Measurements from ENCODE around the gene KMT2A. TPM values are rescaled to one million over a fixed set of nuclear protein-coding genes. Genes with fewer than 3 reads are reported as not detected.

Gene KMT2A
- total and polyA plus RNA-seq, 2 experiments from 2014 or later, result 34.3 to 72.2 TPM

- peaks cover 4% of the 10 kb centered on the region for H3K27me3 Mint-ChIP-seq (ENCODE audit: insufficient read depth, low read depth, poor library complexity)
- Histone ChIP-seq H3K27ac (ENCODE audit: low read depth) (no peak overlapping the region), H2AFZ (no peak overlapping the region), H3F3A (replicated peaks; ENCODE audit: low read depth) (peaks cover 3% of the 10 kb centered on the region; the same call in 1 of the 2 replicates), H3K36me3 (ENCODE audit: insufficient read depth) (no peaks in the 10 kb centered on the region), H3K79me2 (replicated peaks; ENCODE audit: insufficient read depth) (no peaks in the 10 kb centered on the region), H3K4me2 (no peak overlapping the region), H3K9me2 (ENCODE audit: insufficient read depth) (no peaks in the 10 kb centered on the region), H3K4me1 (ENCODE audit: insufficient read depth) (no peaks in the 10 kb centered on the region; the same call in 1 of the 2 replicates), H4K20me1 (replicated peaks; ENCODE audit: insufficient read depth) (no peaks in the 10 kb centered on the region), H3K27me3 (ENCODE audit: insufficient read depth) (no peaks in the 10 kb centered on the region), H3K4me3 (no peak overlapping the region)
- no peak overlapping the region for H3K27ac Mint-ChIP-seq
- H3K9me3 Mint-ChIP-seq, result no peaks in the 10 kb centered on the region
- no peak for ATAC-seq
- H3K4me3 Mint-ChIP-seq, result no peak overlapping the region
- H3K4me1 Mint-ChIP-seq, result peaks cover 6% of the 10 kb centered on the region; the same call in 2 of the 3 replicates
- no peak for DNase-seq (ENCODE audit: low spot score)
- peaks cover 7% of the 10 kb centered on the region for H3K36me3 Mint-ChIP-seq (ENCODE audit: low read depth)
- TF ChIP-seq EZH2 (IDR thresholded peaks at IDR 0.05; ENCODE audit: low read depth, unreplicated experiment) (no peak), CREB1 (CRISPR knock-in tag; IDR thresholded peaks at IDR 0.05; ENCODE audit: low read depth) (no peak), ZNF114 (CRISPR knock-in tag; IDR thresholded peaks at IDR 0.05) (no peak), ZNF331 (CRISPR knock-in tag; IDR thresholded peaks at IDR 0.05; ENCODE audit: low read depth) (no peak), POLR2AphosphoS5 (IDR thresholded peaks at IDR 0.05; ENCODE audit: low read depth) (no peak), EZH2phosphoT487 (IDR thresholded peaks at IDR 0.05; ENCODE audit: unreplicated experiment) (no peak), JUNB (IDR thresholded peaks at IDR 0.05; ENCODE audit: unreplicated experiment) (no peak), NANOG (IDR thresholded peaks at IDR 0.05; ENCODE audit: borderline replicate concordance) (no peak), STAT1 (IDR thresholded peaks at IDR 0.05; ENCODE audit: unreplicated experiment) (no peak)
- TF ChIP-seq, protein P1, sequence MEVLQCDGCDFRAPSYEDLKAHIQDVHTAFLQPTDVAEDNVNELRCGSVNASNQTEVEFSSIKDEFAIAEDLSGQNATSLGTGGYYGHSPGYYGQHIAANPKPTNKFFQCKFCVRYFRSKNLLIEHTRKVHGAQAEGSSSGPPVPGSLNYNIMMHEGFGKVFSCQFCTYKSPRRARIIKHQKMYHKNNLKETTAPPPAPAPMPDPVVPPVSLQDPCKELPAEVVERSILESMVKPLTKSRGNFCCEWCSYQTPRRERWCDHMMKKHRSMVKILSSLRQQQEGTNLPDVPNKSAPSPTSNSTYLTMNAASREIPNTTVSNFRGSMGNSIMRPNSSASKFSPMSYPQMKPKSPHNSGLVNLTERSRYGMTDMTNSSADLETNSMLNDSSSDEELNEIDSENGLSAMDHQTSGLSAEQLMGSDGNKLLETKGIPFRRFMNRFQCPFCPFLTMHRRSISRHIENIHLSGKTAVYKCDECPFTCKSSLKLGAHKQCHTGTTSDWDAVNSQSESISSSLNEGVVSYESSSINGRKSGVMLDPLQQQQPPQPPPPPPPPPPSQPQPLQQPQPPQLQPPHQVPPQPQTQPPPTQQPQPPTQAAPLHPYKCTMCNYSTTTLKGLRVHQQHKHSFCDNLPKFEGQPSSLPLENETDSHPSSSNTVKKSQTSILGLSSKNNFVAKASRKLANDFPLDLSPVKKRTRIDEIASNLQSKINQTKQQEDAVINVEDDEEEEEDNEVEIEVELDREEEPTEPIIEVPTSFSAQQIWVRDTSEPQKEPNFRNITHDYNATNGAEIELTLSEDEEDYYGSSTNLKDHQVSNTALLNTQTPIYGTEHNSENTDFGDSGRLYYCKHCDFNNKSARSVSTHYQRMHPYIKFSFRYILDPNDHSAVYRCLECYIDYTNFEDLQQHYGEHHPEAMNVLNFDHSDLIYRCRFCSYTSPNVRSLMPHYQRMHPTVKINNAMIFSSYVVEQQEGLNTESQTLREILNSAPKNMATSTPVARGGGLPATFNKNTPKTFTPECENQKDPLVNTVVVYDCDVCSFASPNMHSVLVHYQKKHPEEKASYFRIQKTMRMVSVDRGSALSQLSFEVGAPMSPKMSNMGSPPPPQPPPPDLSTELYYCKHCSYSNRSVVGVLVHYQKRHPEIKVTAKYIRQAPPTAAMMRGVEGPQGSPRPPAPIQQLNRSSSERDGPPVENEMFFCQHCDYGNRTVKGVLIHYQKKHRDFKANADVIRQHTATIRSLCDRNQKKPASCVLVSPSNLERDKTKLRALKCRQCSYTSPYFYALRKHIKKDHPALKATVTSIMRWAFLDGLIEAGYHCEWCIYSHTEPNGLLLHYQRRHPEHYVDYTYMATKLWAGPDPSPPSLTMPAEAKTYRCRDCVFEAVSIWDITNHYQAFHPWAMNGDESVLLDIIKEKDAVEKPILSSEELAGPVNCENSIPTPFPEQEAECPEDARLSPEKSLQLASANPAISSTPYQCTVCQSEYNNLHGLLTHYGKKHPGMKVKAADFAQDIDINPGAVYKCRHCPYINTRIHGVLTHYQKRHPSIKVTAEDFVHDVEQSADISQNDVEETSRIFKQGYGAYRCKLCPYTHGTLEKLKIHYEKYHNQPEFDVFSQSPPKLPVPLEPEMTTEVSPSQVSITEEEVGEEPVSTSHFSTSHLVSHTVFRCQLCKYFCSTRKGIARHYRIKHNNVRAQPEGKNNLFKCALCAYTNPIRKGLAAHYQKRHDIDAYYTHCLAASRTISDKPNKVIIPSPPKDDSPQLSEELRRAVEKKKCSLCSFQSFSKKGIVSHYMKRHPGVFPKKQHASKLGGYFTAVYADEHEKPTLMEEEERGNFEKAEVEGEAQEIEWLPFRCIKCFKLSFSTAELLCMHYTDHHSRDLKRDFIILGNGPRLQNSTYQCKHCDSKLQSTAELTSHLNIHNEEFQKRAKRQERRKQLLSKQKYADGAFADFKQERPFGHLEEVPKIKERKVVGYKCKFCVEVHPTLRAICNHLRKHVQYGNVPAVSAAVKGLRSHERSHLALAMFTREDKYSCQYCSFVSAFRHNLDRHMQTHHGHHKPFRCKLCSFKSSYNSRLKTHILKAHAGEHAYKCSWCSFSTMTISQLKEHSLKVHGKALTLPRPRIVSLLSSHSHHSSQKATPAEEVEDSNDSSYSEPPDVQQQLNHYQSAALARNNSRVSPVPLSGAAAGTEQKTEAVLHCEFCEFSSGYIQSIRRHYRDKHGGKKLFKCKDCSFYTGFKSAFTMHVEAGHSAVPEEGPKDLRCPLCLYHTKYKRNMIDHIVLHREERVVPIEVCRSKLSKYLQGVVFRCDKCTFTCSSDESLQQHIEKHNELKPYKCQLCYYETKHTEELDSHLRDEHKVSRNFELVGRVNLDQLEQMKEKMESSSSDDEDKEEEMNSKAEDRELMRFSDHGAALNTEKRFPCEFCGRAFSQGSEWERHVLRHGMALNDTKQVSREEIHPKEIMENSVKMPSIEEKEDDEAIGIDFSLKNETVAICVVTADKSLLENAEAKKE (CRISPR knock-in tag; IDR thresholded peaks at IDR 0.05), result no peak
- TF ChIP-seq, protein P2, sequence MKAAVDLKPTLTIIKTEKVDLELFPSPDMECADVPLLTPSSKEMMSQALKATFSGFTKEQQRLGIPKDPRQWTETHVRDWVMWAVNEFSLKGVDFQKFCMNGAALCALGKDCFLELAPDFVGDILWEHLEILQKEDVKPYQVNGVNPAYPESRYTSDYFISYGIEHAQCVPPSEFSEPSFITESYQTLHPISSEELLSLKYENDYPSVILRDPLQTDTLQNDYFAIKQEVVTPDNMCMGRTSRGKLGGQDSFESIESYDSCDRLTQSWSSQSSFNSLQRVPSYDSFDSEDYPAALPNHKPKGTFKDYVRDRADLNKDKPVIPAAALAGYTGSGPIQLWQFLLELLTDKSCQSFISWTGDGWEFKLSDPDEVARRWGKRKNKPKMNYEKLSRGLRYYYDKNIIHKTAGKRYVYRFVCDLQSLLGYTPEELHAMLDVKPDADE (IDR thresholded peaks at IDR 0.05), result no peak
- TF ChIP-seq, protein P3, sequence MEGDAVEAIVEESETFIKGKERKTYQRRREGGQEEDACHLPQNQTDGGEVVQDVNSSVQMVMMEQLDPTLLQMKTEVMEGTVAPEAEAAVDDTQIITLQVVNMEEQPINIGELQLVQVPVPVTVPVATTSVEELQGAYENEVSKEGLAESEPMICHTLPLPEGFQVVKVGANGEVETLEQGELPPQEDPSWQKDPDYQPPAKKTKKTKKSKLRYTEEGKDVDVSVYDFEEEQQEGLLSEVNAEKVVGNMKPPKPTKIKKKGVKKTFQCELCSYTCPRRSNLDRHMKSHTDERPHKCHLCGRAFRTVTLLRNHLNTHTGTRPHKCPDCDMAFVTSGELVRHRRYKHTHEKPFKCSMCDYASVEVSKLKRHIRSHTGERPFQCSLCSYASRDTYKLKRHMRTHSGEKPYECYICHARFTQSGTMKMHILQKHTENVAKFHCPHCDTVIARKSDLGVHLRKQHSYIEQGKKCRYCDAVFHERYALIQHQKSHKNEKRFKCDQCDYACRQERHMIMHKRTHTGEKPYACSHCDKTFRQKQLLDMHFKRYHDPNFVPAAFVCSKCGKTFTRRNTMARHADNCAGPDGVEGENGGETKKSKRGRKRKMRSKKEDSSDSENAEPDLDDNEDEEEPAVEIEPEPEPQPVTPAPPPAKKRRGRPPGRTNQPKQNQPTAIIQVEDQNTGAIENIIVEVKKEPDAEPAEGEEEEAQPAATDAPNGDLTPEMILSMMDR (conservative IDR thresholded peaks at IDR 0.05; ENCODE audit: low read depth in 2 of 2), result no peak
- TF ChIP-seq, protein P4, sequence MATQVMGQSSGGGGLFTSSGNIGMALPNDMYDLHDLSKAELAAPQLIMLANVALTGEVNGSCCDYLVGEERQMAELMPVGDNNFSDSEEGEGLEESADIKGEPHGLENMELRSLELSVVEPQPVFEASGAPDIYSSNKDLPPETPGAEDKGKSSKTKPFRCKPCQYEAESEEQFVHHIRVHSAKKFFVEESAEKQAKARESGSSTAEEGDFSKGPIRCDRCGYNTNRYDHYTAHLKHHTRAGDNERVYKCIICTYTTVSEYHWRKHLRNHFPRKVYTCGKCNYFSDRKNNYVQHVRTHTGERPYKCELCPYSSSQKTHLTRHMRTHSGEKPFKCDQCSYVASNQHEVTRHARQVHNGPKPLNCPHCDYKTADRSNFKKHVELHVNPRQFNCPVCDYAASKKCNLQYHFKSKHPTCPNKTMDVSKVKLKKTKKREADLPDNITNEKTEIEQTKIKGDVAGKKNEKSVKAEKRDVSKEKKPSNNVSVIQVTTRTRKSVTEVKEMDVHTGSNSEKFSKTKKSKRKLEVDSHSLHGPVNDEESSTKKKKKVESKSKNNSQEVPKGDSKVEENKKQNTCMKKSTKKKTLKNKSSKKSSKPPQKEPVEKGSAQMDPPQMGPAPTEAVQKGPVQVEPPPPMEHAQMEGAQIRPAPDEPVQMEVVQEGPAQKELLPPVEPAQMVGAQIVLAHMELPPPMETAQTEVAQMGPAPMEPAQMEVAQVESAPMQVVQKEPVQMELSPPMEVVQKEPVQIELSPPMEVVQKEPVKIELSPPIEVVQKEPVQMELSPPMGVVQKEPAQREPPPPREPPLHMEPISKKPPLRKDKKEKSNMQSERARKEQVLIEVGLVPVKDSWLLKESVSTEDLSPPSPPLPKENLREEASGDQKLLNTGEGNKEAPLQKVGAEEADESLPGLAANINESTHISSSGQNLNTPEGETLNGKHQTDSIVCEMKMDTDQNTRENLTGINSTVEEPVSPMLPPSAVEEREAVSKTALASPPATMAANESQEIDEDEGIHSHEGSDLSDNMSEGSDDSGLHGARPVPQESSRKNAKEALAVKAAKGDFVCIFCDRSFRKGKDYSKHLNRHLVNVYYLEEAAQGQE (IDR thresholded peaks at IDR 0.05; ENCODE audit: unreplicated experiment), result no peak
These were observed 99.0 kb downstream of the KMT2A start for GRCh38 chr11:118535261-118535660.
